KG1 (cell line): ENCODE results near the gene LIN54.
"Not testable (repeated sequence)": the region's sequence is repeated elsewhere in the genome, so short reads cannot be mapped to it uniquely, and the experiment has no call there.

Experiments
- DNase-seq: peaks from one replicate; lab custom pipeline; 2025; lab: John Stamatoyannopoulos, UW

The LIN54 gene

DNA sequence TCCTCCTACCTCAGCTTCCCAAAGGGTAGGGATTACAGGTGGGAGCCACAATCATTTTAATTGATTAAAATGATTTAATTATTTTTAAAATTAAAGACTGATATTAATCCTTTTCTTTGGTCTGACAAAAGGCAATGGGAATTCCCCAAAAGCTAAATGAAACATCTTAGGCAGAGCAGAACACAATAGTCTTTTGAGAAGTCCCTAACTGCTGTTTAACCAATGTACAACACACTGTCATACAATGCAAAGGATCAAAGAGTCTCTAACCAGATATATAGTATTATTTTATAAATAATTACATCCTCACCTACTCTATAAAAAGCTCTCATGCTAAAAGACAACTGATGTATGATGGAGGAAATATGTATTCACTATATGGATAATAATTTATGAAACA lies 63.1 kb downstream of the LIN54 start:
- no peak for DNase-seq

DNA sequence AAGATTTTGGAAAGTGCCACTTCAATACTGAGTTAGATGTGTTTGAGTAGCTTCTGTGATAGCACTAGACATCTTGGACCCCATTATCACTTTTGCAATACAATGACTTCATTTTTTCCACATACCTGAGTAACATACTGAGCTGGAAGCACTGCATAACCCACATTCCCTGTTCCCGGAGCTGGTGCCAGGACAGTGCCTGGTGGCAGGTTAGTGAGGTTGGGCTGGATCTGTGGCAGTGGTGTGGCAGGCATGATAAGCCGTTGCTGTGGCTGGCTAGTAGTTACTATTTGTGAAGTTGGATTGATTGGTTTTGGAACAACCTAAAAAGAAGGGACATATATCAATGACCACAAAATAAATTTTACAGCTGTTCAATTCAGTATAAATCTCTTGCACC lies 71.2 kb downstream of the LIN54 start:
- no peak for DNase-seq

DNA sequence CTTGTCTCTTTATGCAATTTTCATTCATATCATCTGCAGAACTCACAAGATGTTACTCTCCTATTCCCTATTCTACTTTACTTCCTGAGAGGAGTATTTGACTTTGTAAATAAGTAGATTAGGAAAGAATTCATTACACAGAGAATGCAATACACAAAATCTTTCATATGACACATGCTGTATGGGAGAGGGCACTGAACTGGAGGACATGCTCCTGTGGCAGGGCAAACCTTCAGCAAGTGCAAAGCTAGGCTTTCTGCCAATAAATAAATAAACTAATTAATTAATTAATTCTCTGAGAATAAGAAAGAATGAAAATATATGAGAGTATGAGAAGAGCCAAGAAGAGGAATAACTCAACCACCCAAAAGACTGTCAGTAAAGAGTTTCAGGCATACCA lies 76.2 kb downstream of the LIN54 start:
- no peak for DNase-seq

DNA sequence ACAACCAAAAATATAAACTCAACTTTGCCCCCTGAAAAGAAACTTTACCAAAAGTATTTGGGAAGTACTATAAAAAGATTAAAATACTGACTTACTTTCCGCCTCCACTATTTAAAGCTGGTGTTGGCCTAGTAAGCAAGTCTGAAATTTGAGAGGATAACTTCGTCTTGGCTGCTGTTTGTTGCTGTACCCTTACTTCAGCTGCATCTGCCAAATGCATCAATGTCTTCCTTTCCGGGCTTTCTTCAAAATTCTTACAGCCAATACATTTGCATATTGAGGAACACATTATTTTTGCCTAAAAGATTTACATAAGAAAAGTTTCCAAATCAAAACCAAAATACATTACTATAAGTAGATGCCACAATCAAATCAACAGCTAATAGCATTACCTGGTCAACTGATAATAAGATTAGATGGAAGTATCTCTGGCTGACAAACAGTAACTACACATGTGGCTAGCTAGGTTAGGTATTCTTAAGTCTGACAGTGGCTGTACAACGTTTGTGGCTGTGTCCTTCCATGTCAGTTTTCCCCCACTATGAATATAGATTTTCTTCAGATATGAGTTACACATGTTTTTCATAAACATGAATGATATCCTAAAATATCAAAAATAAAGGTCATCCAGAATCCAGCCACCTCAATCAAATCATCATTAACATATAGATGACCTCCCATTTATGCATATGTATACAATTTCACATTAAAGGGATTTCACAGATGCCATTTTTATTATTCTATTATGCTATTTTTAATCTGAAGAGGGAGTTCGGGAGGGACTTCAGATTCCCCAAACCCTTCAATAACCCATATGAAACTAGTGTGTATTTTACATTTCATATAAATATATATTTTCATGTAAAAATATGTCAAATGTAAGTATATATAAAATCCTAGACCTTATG lies 79.5 kb downstream of the LIN54 start:
- no peak for DNase-seq

DNA sequence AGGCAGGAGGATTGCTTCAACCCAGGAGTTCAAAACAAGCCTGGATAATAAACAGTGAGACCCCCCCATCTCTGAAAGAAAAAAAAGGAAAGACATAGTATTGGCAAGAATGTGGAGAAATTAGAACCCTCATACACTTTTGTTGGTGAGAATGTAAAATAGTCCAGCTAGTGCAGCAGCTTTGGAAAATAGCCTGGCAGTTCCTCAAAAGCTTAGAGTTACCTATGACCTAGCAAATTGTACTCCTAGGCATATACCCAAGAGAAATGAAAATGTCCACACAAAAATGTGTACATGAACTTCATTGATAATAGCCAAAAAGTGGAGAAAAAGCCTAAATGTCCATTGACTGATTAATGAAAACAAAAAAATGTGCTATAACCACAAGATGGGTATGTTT lies 88.8 kb downstream of the LIN54 start:
- no peak for DNase-seq

DNA sequence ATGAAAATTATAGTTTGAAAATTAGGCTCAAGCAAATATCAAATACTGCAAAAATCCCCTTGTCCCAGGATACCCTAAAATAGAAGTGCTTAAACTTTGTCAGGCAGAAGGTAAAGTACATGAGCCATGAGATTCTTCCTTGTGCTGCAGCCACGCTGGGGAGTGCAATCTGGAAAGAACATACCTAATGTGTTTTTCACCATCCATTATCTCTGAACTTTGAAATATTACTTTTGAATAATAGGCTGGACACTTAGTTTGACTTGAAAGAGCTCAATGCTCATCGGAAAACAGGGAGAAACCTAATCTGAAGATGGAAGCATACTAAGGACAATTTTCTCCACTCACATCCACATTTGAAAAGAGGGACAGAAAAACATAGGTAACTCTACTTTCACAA lies 91.2 kb downstream of the LIN54 start:
- DNase-seq, result no peak

DNA sequence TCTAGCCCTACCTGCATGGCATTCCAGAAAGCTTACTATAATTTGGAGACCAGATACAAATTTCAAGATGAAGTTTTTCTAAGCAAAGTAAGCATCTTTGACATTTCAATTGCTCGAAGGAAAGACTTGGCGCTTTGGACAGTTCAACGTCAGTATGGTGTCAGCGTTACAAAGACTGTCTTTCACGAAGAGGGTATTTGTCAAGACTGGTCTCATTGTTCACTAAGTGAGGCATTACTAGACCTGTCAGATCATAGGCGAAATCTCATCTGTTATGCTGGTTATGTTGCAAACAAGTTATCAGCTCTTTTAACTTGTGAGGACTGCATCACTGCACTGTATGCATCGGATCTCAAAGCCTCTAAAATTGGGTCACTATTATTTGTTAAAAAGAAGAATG lies 92.5 kb downstream of the LIN54 start:
- DNase-seq, result no peak

DNA sequence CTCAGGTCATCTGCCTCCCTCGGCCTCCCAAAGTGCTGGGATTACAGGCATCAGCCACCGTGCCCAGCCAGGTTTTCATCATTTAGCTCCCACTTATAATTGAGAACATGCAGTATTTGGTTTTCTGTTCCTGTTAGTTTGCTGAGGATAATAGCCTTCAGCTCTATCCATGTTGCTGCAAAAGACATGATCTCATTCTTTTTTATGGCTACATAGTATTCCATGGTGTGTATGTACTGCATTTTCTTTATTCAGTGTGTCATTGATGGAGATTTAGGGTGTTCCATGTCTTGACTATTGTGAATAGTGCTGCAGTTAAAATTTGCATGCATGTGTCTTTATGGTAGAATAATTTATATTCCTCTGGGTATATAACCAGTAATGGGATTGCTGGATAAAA lies 96.7 kb downstream of the LIN54 start:
- DNase-seq, result not testable (repeated sequence)

DNA sequence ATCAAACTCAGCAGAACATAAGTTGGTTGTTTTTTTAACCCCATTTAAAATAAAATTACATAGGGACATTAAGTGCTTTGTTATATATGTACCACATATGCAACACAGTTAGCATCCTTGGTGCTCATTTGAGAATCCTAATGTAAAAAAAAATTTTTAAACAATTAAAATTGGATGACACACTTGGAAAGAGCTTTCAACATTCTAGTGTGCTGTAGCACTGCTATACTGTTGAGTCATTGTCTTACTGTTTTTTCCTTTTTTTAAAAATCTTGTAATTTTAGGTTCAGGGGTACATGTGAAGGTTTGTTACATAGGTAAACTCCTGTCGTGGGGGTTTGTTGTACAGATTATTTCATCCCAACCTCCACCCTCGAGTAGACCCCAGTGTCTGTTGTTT lies 97.3 kb downstream of the LIN54 start:
- DNase-seq, result no peak

DNA sequence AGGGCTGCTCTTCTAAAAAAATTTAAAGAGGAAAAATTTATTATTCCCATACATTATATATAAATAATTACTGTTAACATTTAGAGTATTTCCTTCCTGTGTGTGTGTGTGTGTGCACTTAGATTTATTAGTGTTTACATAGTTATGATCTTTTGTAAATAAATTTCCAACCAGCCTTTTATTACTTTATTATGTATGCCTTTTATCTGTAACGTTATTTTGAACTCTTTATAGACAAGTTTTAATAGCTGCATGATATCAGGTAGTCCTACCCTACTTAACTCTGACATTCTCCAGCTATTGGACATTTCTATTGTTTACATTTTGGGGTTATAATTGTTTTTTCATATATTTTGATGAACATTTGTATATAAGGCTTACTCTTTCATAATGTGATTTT lies 101.3 kb downstream of the LIN54 start:
- no peak for DNase-seq

DNA sequence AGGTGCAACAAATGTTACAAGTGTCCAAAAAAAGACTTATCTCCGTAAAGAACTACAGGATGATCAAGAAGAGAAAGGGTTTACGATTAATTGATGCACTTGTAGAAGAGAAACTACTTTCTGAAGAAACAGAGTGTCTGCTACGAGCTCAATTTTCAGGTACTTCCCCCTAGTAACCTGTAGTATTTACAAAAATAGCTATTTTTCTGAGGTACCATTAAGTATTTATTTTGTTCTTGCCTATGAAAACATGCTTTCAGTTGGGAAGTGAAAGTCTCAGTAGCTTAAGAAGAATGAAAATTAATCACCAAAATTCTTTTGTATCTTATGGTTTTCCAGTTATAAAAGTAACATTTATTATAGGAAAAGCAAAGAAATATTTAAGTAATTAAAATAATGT lies 104.2 kb downstream of the LIN54 start:
- no peak for DNase-seq

DNA sequence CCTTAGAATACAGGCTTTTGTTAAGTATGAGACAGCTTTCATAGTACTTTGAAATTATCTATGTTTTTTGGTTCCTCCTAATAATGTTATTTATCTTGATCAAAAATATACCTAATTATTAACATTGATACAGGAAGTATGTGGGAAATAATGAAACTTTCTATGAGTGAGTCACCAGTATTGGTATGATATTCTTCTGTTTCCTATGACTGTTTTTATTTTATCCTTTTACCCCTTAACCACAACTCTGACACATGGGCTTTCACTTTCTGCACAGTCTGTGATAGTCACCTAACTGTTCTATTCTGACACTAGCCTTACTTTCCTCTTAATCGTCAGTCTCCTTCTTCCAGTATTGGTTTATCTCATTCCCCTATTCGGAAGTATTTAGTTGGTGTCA lies 105.4 kb downstream of the LIN54 start:
- DNase-seq, result no peak

DNA sequence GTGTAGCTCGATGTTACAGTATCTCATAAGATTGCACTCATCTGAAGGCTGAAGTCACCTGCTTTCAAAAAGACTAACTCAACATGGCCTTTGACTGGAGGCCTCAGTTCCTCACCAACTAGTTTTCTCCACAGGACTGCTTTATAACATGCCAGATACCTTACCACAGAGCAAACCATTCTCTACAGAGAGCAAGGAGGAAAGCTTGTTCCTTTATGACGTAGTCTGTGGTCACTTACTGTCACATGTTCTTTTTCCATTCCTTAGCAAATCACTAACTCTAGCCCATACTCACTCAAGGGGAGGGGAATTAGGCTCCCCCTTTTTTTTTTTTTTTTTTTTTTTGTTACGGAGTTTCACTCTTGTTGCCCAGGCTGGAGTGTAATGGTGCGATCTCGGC lies 106.9 kb downstream of the LIN54 start:
- DNase-seq, result no peak

DNA sequence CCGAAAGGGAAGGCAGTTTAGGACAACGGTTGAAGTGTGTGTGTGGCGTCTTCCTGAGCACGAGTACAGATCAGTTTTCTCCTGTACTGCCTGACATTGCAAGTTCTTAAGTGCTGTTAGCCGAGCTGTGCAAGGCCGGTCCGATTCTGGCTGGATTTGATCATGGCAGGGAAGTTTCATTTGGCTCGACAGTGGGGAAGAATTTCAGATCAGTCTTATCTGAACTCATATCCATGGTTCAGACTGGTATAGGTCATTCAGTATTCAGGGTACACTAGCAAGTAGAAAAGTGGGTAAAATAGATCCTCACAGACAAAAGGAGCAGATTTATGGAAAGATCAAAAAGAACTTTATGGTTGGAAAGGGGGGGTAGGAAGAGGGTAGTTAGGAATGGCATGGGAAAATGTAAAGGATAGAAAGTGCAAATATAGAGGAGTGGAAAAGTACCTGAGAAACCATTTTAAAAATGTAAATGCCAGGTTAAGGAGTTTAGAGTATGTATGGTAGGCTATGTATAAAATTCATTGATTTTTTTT lies 109.4 kb downstream of the LIN54 start:
- DNase-seq, result no peak

DNA sequence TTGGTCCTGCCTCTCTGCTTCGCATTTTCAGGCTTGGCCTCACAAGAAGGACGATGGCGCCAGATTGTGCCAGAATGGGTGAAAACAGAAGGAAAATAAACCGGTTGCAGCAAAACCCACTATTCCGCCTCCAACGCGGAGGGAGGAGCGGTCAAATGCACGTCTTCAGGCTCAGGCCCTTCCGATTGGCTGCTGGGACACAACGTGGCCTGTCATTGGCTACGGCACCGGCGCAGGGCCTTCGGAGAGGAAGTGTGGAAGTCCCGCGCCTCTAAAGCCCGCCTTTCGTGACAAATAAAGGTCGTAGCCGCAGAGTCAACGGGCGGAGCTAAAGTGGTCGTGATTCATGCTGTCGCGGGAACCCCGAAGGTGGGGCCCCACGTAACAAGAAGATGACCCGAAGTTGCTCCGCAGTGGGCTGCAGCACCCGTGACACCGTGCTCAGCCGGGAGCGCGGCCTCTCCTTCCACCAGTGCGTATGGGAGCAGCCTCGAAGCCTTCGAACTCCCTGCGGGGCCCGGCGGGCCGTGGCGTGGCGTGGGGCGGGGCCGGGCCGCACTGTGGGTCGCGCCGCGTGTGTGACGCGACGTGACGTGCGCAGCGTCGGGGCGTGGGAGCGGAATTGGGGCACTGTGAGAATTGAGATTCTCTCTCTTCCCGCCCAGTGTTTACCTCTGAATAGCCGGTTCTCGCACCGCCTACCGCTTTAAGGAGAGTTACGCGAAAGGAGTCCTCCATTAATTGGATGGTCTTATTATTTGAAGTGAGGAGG lies 110.0 kb downstream of the LIN54 start, which contains the start of gene THAP9:
Gene THAP9, plus strand, starts transcription at position 325 of the 772 bp plus-strand sequence. Its CDS starts 68 bp downstream, at position 393.
- DNase-seq, result peak; percentile 94

DNA sequence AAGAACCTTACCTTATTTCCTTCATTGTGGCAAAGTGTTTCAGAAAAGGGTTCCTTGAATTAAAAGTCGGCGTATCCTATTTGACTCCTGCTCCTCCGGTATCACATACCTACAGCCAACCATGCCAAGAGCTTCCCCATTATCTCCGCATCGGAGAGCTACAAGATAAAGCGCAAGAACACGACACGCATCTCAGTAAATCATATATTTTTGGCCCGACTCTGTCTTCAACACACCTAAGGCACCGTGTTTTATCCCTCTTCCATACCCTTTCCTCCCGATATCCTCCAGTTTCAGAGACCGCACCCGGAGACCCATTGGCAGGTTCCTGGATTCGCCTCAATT lies 110.6 kb downstream of the LIN54 start:
- peak; percentile 83 for DNase-seq

DNA sequence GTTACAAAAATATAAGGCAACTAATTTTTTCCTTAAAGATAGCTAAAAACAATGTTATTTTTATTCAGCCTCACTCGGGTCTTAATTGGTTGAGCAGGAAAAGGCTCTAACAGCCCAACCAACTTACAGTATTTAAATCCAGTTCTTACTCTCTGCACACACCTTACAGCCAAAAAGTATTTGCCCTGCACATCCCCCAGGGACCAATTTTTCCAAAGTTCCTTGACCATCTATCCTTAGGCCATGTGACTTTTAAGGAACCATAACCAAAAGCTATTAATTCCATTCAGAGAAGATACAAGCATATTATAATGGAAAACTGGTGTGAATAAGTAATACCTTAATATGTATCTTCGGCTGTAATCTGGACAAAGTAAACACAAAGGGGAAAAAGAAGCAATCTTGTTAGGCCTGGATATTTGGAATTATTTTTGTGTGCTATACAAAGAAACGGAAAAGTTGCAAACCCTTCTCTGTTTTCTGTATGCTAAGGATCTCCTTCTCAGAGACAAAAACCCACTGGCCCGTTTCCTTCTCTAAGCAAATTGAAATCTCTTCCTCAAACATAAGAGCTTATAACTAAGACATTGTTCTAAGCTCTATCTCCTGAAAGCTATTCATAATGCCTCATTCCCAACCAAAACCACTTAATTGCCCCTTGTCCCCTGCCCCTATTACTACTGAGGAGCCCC lies 111.1 kb downstream of the LIN54 start:
- peak; percentile 83 for DNase-seq

DNA sequence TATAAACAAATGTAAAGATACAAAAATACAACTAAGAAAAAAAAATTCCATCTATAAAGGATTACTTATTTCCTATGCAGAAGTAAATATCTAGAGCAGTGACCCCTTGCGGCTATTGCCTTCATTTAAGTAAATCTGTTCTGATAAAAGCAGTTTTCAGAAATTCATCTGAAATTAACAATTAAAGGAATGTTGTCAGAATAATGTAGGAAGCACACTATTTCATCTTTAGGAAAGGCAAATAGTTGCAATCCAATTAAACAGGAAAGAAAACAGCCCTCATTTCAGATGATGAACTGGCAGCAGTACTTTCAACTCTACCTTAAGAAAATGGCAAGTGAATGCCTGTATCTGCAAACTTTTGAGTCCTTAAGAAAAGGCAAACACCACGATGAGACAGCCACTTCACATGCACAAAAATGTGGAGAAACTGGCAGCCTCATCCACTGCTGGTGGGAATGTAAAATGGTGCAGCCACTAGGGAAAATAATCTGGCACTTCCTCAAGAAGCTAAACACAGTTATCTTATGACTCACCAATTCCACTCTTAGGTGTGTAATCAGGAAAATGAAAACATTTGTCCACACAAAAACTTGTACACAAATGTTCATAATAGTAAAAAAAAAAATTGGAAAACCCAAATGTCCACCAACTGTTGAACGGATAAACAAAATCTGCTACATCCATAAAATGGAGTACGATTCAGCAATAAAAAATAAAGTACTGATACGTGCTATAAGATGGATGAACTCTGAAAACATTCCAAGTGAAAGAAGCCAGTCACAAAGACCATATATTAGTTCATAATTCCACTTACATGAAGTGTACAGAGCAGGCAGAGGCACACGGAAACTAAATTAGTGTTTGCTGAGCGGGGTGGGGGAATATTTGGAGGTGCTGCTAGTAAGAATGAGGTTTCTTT lies 112.0 kb downstream of the LIN54 start:
- no peak for DNase-seq

DNA sequence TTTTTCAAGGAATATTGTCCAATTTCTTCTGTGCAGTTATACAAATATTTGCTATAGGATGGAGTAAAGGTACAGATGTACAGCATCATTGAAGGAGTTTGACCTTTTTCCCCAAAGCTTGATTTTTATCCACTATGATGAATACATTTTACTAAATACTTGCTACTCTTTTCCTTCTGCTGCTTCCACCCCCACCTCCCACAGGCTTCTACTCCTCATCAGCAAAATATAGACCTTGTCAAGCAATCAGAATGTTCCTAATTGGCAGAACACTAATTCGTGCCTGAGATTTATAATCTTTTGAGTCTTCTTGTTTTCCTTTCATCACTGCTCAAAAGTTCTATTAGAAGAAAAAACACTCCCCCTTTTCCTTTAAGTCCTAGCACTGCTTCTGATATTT lies 113.9 kb downstream of the LIN54 start:
- no peak for DNase-seq

DNA sequence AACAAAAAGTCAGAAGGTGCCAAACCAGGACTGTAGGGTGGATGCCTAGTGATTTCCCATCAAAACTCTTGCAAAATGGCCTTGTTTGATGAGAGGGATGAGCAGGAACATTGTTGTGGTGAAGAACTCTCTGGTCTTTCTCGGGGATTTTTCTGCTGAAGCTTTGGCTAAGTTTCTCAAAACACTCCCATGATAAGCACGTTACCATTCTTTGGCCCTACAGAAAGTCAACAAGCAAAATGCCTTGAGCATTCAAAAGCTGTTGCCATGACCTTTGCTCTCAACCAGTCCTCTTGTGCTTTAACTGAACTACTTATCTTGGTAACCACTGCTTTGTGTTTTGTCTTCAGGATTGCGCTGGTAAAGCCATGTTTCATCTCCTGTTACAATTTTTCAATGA lies 116.7 kb downstream of the LIN54 start:
- DNase-seq, result no peak

DNA sequence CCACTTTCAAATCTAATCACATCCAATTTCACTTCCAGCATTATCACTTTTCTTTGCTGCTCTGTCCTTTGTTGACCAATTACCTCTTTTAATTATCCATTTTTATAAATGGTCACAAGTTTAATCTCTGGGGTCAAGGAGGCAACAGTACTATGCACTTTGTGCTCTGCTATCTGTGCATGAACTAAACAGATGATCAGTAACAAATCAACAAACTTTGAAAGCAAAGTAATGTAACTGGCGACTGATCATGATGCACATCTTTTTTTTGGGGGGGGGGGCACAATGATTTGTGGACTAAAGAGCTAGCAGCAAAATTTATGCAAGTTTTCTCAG lies 118.2 kb downstream of the LIN54 start:
- no peak for DNase-seq
